ENCODE measurements around the gene PIP5K1B.

GRCh38 chr9:68861436-68861835 is 156.4 kb downstream of the PIP5K1B start:
- TF ChIP-seq CTCF (conservative IDR thresholded peaks at IDR 0.05; ENCODE audit: low read depth, low read length) = no peak
- TF ChIP-seq EZH2 (IDR thresholded peaks at IDR 0.05; ENCODE audit: borderline replicate concordance, low read depth, low read length, poor library complexity, severe bottlenecking) = no peak
